ENCODE measurements around the gene NLGN2. TPM values are rescaled to one million over a fixed set of nuclear protein-coding genes. Genes with fewer than 3 reads are reported as not detected.

The NLGN2 gene
- total RNA-seq, 1 donor from 2014 or later = 30.3 TPM

DNA sequence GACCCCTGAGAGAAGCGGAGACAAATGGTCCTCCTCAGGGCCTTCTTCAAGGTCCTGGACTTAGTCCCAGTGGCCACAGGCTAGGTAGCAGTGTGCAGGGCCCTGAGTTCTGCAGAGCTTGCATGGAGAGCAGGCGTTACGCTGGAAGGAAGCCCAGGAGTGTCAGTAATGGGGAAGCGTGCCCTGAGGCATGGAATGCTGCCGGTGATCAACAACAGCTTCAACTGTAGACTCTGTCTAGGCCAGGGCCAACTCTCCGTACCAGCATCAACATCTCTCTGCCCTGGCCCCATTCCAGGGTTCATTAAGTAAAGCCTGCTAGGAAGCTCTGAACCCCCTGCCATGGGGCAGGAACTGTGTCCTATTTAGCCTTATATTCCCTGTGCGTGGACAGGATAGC lies 27.3 kb upstream of the NLGN2 start:
- H3K36me3 Mint-ChIP-seq (ENCODE audit: insufficient read depth) = no peaks in the 10 kb centered on the region
- DNase-seq (ENCODE audit: low spot score, unreplicated experiment) = no peak
- peaks cover 9% of the 10 kb centered on the region for H3K4me1 Mint-ChIP-seq (ENCODE audit: low read depth)
- peak overlapping the region; percentile 17 for H3K27ac Mint-ChIP-seq
- H3K4me3 Mint-ChIP-seq (ENCODE audit: low read depth) = peak overlapping the region; percentile 78
- H3K9me3 Mint-ChIP-seq (ENCODE audit: low read depth) = peaks cover 5% of the 10 kb centered on the region
- peaks cover 37% of the 10 kb centered on the region for H3K27me3 Mint-ChIP-seq
- no peak for TF ChIP-seq CTCF (IDR thresholded peaks at IDR 0.05; ENCODE audit: unreplicated experiment)

DNA sequence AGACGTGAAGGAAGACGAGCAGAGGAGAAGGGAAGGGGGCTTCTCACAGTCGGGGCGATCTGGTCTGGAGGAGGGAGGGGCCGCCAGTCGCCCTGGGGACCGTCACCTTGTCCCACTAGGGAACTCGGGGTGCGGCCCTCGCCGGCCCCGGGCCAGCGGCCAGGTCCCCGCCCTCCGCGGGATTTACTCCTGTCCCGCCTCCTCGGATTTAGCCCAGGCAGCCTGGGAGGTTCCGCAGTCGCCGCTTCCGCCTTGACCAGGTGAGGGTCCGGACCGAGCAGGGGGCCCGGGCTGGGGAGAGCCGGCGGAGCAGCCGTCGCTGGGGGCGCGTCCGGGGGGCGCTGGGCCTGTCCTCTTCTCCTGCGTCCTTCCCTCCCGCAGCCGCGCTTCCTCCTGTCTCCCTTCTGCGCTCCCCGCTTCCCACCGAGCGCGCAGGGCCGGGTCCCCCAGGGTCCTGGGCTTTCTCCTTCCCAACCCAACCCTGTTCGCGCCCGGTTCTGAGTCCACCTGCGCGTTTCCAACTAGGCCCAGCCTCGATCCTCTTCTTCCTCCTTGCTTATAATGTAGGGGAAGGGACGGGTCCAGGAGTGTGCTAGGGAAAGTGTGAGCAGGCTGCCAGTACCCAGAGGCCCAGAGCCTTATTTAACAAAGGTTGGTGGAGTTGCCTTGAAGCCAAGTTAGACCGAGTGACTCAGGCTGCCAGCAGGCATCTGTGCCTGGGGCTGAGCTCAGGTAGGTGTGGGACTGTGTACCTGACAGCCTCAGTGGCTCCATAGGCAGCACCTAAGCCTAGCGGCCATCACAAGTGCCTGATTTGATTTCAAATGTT lies 26.6 kb upstream of the NLGN2 start, which contains the start of gene TNK1:
TSS of gene TNK1 (plus strand) at position 235 of the 829 bp plus-strand sequence. CDS start 1,838 bp downstream, outside the sequence.
- Mint-ChIP-seq H3K27ac (peak within 1 kb of the TSS; percentile 79), H3K4me1 (ENCODE audit: low read depth) (peaks cover 9% of the 10 kb centered on the region), H3K9me3 (ENCODE audit: low read depth) (peaks cover 5% of the 10 kb centered on the region), H3K27me3 (peaks cover 37% of the 10 kb centered on the region), H3K36me3 (ENCODE audit: insufficient read depth) (no peaks in the 10 kb centered on the region), H3K4me3 (ENCODE audit: low read depth) (peak within 1 kb of the TSS; percentile 78)
- DNase-seq (ENCODE audit: low spot score, unreplicated experiment) = peak; percentile 33
- TF ChIP-seq CTCF (IDR thresholded peaks at IDR 0.05; ENCODE audit: unreplicated experiment) = no peak

GRCh38 chr17:7382901-7383300 lies 24.7 kb upstream of the NLGN2 start:
- Mint-ChIP-seq H3K27ac (no peak overlapping the region), H3K9me3 (ENCODE audit: low read depth) (peaks cover 5% of the 10 kb centered on the region), H3K27me3 (peaks cover 37% of the 10 kb centered on the region), H3K36me3 (ENCODE audit: insufficient read depth) (peaks cover 1% of the 10 kb centered on the region), H3K4me3 (ENCODE audit: low read depth) (no peak overlapping the region), H3K4me1 (ENCODE audit: low read depth) (peaks cover 9% of the 10 kb centered on the region)
- no peak for TF ChIP-seq CTCF (IDR thresholded peaks at IDR 0.05; ENCODE audit: unreplicated experiment)
- DNase-seq (ENCODE audit: low spot score, unreplicated experiment) = no peak

GRCh38 chr17:7383371-7383741 lies 24.3 kb upstream of the NLGN2 start:
- peaks cover 9% of the 10 kb centered on the region for H3K4me1 Mint-ChIP-seq (ENCODE audit: low read depth)
- no peak overlapping the region for H3K4me3 Mint-ChIP-seq (ENCODE audit: low read depth)
- peaks cover 5% of the 10 kb centered on the region for H3K9me3 Mint-ChIP-seq (ENCODE audit: low read depth)
- H3K27me3 Mint-ChIP-seq = peaks cover 37% of the 10 kb centered on the region
- peaks cover 1% of the 10 kb centered on the region for H3K36me3 Mint-ChIP-seq (ENCODE audit: insufficient read depth)
- H3K27ac Mint-ChIP-seq = no peak overlapping the region
- no peak for TF ChIP-seq CTCF (IDR thresholded peaks at IDR 0.05; ENCODE audit: unreplicated experiment)
- no peak for DNase-seq (ENCODE audit: low spot score, unreplicated experiment)

DNA sequence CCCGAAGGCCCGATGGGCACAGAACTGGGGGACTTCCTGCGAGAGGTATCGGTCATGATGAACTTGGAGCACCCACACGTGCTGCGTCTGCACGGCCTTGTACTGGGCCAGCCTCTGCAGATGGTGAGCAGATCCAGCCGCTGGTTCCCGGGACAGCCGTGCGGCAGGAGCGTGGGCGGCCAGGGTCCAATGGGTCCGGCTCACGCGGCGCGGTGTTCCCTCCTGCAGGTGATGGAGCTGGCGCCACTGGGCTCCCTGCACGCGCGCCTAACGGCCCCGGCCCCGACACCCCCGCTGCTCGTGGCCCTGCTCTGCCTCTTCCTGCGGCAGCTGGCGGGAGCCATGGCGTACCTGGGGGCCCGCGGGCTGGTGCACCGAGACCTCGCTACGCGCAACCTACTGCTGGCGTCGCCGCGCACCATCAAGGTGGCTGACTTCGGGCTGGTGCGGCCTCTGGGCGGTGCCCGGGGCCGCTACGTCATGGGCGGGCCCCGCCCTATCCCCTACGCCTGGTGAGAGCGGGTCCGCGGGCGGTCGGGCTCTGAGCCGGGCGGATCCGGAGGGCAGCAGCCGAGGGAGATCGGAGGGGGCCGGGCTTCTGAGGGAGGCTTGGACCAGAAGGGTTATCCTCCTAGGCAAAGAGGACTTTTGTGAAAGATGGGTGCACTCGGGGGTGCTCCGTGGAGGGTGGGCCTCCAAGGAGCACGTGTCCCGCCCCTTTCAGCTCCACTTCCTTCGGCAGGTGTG lies 23.7 kb upstream of the NLGN2 start:
- peak; percentile 58 for DNase-seq (ENCODE audit: low spot score, unreplicated experiment)

More for the DNA sequence above, 23.7 kb upstream of the NLGN2 start:
- Mint-ChIP-seq H3K36me3 (ENCODE audit: insufficient read depth) (peaks cover 1% of the 10 kb centered on the region), H3K4me1 (ENCODE audit: low read depth) (peaks cover 9% of the 10 kb centered on the region), H3K27me3 (peaks cover 37% of the 10 kb centered on the region), H3K9me3 (ENCODE audit: low read depth) (peaks cover 5% of the 10 kb centered on the region), H3K4me3 (ENCODE audit: low read depth) (peak overlapping the region; percentile 51), H3K27ac (no peak overlapping the region)
- no peak for TF ChIP-seq CTCF (IDR thresholded peaks at IDR 0.05; ENCODE audit: unreplicated experiment)
